ENCODE measurements around the gene CHI3L1.

The CHI3L1 gene

DNA sequence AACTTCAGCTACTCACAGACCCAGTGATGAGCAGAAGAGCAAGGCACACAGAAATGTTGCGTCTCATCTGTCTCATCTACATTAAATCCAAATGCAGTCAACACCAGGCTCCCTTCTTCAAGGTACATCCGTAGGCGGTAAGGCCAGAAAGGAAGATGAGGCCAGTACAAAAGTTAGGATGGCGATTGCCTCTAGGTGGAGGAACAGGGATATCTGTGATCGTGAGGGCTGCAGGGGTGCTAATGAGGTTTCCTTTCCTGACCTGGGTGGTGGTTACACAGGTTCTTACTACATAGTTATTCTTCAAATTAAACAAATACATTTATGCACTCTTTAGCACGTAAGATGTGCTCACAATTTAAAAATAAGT is 9.5 kb downstream of the CHI3L1 start:
- H3K27ac ChIP-seq (ENCODE audit: low read depth, low read length): no peak overlapping the region

DNA sequence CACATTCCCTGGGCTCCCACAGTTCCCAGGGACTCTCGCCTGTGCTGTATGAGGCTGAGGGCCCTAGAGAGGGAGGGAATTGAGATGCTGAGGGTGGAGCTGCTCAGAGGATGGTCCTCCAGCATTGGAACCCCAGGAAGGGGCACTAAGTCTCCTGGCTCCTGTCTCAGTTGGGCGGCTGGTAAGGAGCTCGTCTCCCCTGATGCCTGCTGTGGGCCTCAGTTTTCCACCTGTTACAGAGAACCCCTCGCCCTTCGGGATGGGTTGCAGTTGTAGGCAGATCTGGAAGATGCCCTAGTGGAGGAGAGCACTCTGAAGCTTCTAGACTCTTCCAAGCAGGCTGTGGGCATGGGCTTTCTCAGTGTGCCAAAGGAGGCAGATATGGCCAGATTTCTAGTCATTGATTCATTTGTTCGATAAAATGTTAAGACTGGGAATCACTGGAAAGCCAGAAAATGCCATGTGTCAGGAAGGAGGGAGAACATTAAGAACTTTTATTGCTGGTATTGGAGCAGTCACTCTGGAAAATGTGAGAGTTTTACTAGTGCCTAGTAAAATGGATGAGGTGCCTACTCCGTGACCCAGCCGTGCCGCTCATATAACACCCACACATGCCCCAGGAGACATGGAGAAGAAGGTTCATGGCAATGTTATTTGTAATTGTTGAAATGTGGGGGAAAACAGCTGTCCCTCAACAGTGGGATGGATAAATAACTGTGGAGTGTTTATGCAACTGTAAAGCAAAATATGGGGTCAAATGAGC is 10.1 kb downstream of the CHI3L1 start:
- no peaks in the 10 kb centered on the region for H3K36me3 ChIP-seq (ENCODE audit: control insufficient read depth in 5 of 5, insufficient read depth in 5 of 5, low read length in 5 of 5)
- H3K9ac ChIP-seq (ENCODE audit: low read length in 5 of 5): no peak overlapping the region
- peaks cover 0 to 19% (median 11%) of the 10 kb centered on the region in 5 donors for H3K4me1 ChIP-seq (ENCODE audit: control insufficient read depth in 5 of 5, insufficient read depth in 5 of 5, low read length in 5 of 5)

More for the DNA sequence above, 9.5 kb downstream of the CHI3L1 start:
- Histone ChIP-seq H3K36me3 (ENCODE audit: control insufficient read depth in 5 of 5, insufficient read depth in 5 of 5, low read length in 5 of 5) (no peaks in the 10 kb centered on the region), H3K27me3 (ENCODE audit: control insufficient read depth in 5 of 5, insufficient read depth in 4 of 5, low read length in 5 of 5) (peaks cover 0 to 2% (median 0%) of the 10 kb centered on the region in 5 donors), H3K4me3 (ENCODE audit: low read depth in 1 of 5, low read length in 5 of 5) (no peak overlapping the region), H3K4me1 (ENCODE audit: control insufficient read depth in 5 of 5, insufficient read depth in 5 of 5, low read length in 5 of 5) (peaks cover 0 to 19% (median 11%) of the 10 kb centered on the region in 5 donors), H3K9me3 (ENCODE audit: control insufficient read depth in 5 of 5, low read length in 5 of 5) (no peaks in the 10 kb centered on the region), H3K9ac (ENCODE audit: low read length in 5 of 5) (no peak overlapping the region)

DNA sequence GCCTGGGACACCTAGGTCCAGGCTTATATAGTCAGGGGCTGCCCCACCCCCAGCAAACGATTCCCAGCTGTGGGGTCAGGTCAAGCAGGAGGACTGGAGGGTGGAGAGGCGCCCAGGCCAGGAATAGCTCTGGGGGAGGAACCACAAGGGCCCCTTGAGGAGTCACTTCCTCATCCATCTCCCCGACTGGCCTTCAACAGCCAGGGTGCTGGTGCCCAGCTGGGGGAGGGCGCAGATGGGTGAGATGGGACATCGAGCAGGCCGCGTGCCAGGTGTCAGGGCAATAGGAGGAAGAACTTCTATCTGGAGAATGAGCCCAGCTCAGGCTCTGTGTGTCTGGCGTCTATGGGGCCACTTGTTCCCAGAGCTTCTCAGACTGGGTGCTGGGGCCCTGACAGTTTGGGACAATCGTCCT is 10.7 kb downstream of the CHI3L1 start:
- H3K9ac ChIP-seq (ENCODE audit: low read length in 5 of 5): no peak overlapping the region
- no peaks in the 10 kb centered on the region for H3K36me3 ChIP-seq (ENCODE audit: control insufficient read depth in 5 of 5, insufficient read depth in 5 of 5, low read length in 5 of 5)
- no peaks in the 10 kb centered on the region for H3K9me3 ChIP-seq (ENCODE audit: control insufficient read depth in 5 of 5, low read length in 5 of 5)
- no peak overlapping the region for H3K4me3 ChIP-seq (ENCODE audit: low read depth in 1 of 5, low read length in 5 of 5)
- peaks cover 0 to 2% (median 0%) of the 10 kb centered on the region in 5 donors for H3K27me3 ChIP-seq (ENCODE audit: control insufficient read depth in 5 of 5, insufficient read depth in 4 of 5, low read length in 5 of 5)
- H3K27ac ChIP-seq (ENCODE audit: low read depth, low read length): no peak overlapping the region
- H3K4me1 ChIP-seq (ENCODE audit: control insufficient read depth in 5 of 5, insufficient read depth in 5 of 5, low read length in 5 of 5): peaks cover 0 to 19% (median 11%) of the 10 kb centered on the region in 5 donors

More for the DNA sequence above, 10.1 kb downstream of the CHI3L1 start:
- no peaks in the 10 kb centered on the region for H3K9me3 ChIP-seq (ENCODE audit: control insufficient read depth in 5 of 5, low read length in 5 of 5)
- peaks cover 0 to 2% (median 0%) of the 10 kb centered on the region in 5 donors for H3K27me3 ChIP-seq (ENCODE audit: control insufficient read depth in 5 of 5, insufficient read depth in 4 of 5, low read length in 5 of 5)
- H3K27ac ChIP-seq (ENCODE audit: low read depth, low read length): no peak overlapping the region
- no peak overlapping the region for H3K4me3 ChIP-seq (ENCODE audit: low read depth in 1 of 5, low read length in 5 of 5)

DNA sequence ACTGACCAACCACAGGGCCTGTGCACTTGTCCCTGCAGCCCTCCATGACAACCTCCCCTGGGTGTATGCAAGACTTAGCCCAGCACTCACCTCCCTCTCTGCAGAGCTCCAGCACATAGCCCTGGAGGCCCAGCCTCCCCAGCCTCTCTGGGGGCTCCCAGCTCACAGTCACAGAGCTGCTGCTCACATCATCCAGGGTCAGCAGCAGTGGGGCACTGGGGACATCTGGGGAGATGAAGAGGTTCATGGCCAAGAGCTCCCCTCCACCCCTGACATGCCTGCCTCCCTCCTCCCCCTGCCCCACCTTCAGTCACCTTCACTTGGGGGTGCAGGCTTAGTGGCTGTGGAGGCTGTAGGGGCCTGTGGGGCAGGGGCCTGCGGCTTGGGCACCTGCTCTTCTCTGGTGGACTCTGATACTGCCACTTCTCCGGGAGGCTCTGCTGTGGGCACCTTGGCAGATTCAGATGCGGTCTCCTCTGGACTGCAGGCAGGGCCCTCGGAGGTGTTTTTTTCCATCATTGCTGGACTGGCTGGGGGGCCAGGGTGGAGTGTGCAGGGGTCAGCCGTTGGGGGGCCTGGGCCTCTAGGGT is 11.2 kb downstream of the CHI3L1 start, which contains the start of gene MYBPH:
Gene MYBPH (minus strand): TSS at position 590 of the 590 bp plus-strand sequence. CDS start 71 bp downstream, at position 519.
- Histone ChIP-seq H3K36me3 (ENCODE audit: control insufficient read depth in 5 of 5, insufficient read depth in 5 of 5, low read length in 5 of 5) (no peaks in the 10 kb centered on the region), H3K9me3 (ENCODE audit: control insufficient read depth in 5 of 5, low read length in 5 of 5) (no peaks in the 10 kb centered on the region), H3K27me3 (ENCODE audit: control insufficient read depth in 5 of 5, insufficient read depth in 4 of 5, low read length in 5 of 5) (peaks cover 0 to 2% (median 0%) of the 10 kb centered on the region in 5 donors), H3K9ac (ENCODE audit: low read length in 5 of 5) (no peak within 1 kb of the TSS), H3K27ac (ENCODE audit: low read depth, low read length) (no peak within 1 kb of the TSS), H3K4me3 (ENCODE audit: low read depth in 1 of 5, low read length in 5 of 5) (no peak within 1 kb of the TSS), H3K4me1 (ENCODE audit: control insufficient read depth in 5 of 5, insufficient read depth in 5 of 5, low read length in 5 of 5) (peaks cover 0 to 19% (median 11%) of the 10 kb centered on the region in 5 donors)

DNA sequence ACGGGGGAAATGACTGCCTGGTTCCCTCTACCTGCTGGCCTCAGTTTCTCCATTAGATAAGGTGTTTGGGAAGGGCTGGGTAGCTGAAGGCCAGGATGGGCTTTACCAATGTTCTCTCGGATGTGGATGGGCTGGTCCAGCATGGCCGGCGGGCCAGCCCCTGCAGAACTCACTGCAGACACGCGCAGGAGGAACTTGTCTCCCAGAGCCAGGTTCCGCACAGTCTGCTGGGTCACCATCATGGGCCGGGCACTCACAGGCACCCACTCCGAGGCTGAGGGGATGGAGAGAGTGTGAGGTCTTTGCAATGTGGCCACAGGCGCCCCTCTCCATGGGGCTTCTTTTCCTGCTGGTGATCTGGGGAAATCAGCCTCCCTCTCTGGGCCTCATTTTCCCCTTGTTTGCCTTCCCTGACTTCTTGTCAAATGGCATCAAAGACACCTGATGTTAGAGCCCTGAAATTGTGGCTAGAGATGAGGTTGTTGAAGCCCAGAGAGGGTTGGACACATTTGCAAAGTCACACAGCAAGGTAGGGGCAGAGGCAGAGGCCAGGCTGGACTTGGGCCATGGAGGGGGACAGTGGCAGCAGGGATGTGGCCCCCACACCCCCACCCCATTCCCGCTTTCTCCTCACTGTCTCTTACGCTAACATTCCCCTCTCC is 12.0 kb downstream of the CHI3L1 start:
- Histone ChIP-seq H3K9me3 (ENCODE audit: control insufficient read depth in 5 of 5, low read length in 5 of 5) (no peaks in the 10 kb centered on the region), H3K27ac (ENCODE audit: low read depth, low read length) (no peak overlapping the region), H3K27me3 (ENCODE audit: control insufficient read depth in 5 of 5, insufficient read depth in 4 of 5, low read length in 5 of 5) (peaks cover 0 to 2% (median 0%) of the 10 kb centered on the region in 5 donors), H3K4me1 (ENCODE audit: control insufficient read depth in 5 of 5, insufficient read depth in 5 of 5, low read length in 5 of 5) (peaks cover 0 to 19% (median 11%) of the 10 kb centered on the region in 5 donors), H3K36me3 (ENCODE audit: control insufficient read depth in 5 of 5, insufficient read depth in 5 of 5, low read length in 5 of 5) (no peaks in the 10 kb centered on the region), H3K4me3 (ENCODE audit: low read depth in 1 of 5, low read length in 5 of 5) (no peak overlapping the region), H3K9ac (ENCODE audit: low read length in 5 of 5) (no peak overlapping the region)

DNA sequence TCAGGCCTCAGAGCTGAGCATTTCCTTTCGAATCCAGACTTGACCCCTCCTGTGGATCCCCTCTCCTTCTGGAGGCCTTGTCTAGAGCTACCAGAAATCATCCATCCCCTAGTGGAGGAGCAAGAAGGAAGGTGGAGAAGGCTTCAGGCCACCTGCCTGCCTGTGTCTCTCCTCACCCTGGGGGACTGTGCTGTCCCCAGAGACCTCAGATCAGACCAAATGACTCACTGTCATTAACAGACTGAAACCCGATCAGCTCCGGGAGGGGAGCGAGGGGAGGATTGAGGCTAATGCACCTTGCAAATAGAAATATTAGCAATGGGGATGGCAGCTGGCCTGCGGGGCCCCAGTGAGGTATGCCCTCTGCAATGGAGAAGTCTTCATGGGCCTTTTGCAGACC is 12.9 kb downstream of the CHI3L1 start:
- Histone ChIP-seq H3K4me3 (ENCODE audit: low read depth in 1 of 5, low read length in 5 of 5) (no peak overlapping the region), H3K27me3 (ENCODE audit: control insufficient read depth in 5 of 5, insufficient read depth in 4 of 5, low read length in 5 of 5) (peaks cover 0 to 2% (median 0%) of the 10 kb centered on the region in 5 donors), H3K9ac (ENCODE audit: low read length in 5 of 5) (no peak overlapping the region), H3K9me3 (ENCODE audit: control insufficient read depth in 5 of 5, low read length in 5 of 5) (no peaks in the 10 kb centered on the region), H3K27ac (ENCODE audit: low read depth, low read length) (no peak overlapping the region), H3K4me1 (ENCODE audit: control insufficient read depth in 5 of 5, insufficient read depth in 5 of 5, low read length in 5 of 5) (peaks cover 0 to 17% (median 11%) of the 10 kb centered on the region in 5 donors), H3K36me3 (ENCODE audit: control insufficient read depth in 5 of 5, insufficient read depth in 5 of 5, low read length in 5 of 5) (no peaks in the 10 kb centered on the region)

DNA sequence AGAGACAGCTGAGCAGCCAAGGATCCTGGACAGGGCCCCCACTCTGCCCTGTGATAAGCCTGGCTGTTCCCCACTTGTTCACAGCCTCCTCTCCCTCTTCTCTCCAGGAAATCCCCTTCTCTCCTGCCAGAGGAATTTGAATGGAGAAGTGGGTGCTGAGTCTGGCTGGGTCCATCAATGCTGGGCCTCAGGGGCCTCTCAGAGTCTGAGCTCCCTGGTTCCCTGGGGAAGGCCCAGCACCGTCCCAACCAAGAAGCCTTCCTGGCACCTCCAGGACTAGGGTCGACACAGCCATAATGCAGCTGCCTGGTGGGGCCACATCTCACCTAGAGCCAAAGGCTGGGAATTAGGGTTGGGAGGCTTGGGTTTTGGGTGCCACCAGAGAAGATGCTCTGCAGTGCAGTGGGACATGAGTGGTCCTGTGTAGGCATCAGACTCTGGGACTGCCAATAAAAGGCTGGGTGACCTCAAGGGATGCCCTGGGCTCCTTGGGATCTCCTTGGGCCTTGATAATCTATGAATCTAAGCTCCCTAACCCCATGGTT is 13.4 kb downstream of the CHI3L1 start:
- H3K9ac ChIP-seq (ENCODE audit: low read length in 5 of 5): no peak overlapping the region
- H3K27me3 ChIP-seq (ENCODE audit: control insufficient read depth in 5 of 5, insufficient read depth in 4 of 5, low read length in 5 of 5): peaks cover 0 to under 1% (median 0%) of the 10 kb centered on the region in 5 donors
- H3K36me3 ChIP-seq (ENCODE audit: control insufficient read depth in 5 of 5, insufficient read depth in 5 of 5, low read length in 5 of 5): no peaks in the 10 kb centered on the region
- peaks cover 0 to 17% (median 11%) of the 10 kb centered on the region in 5 donors for H3K4me1 ChIP-seq (ENCODE audit: control insufficient read depth in 5 of 5, insufficient read depth in 5 of 5, low read length in 5 of 5)
- no peak overlapping the region for H3K4me3 ChIP-seq (ENCODE audit: low read depth in 1 of 5, low read length in 5 of 5)
- no peak overlapping the region for H3K27ac ChIP-seq (ENCODE audit: low read depth, low read length)
- H3K9me3 ChIP-seq (ENCODE audit: control insufficient read depth in 5 of 5, low read length in 5 of 5): no peaks in the 10 kb centered on the region

DNA sequence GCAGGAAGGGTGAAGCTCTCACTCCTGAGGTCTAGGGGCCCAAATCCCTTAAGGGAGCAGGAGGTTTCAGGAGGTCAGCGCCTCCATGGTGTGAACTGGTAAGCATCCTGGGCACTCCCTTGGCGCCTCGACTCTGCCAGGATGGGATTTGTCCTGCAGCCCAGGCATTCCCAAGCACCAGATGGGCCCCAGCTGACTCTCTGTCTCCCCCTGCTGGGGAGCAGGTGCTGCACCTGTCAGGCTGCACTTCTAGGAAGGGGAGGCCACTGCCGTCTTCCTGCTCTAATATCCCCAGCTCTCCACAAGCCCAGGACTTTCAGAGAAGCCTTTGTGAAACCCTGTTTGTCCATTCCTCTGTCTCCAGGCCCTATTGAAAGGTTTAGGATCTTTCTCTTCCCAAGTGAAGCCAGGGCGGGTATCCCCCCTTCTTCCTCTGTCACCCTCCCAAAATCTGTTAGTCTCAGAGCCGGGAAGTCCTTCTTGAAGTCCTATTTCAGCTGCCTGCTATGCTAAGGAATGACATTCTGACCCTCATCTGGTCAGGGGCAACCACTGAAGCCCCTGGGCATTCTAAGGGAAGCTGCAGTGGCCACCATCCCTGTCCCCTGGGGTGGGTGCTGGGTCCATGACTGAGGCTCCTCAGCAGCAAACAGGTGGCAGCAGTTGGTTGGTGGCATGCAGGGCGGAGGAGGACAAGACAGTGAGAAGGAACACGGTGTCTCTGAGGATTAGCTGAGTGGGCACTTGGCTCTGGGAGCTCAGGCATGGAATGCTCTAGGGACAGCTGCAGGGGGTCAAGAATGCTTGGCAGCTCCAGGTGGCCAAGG is 14.1 kb downstream of the CHI3L1 start:
- H3K4me1 ChIP-seq (ENCODE audit: control insufficient read depth in 5 of 5, insufficient read depth in 5 of 5, low read length in 5 of 5): peaks cover 0 to 14% (median 11%) of the 10 kb centered on the region in 5 donors
- no peak overlapping the region for H3K9ac ChIP-seq (ENCODE audit: low read length in 5 of 5)
- no peaks in the 10 kb centered on the region for H3K27me3 ChIP-seq (ENCODE audit: control insufficient read depth in 5 of 5, insufficient read depth in 4 of 5, low read length in 5 of 5)
- no peak overlapping the region for H3K27ac ChIP-seq (ENCODE audit: low read depth, low read length)
- H3K36me3 ChIP-seq (ENCODE audit: control insufficient read depth in 5 of 5, insufficient read depth in 5 of 5, low read length in 5 of 5): no peaks in the 10 kb centered on the region
- no peak overlapping the region for H3K4me3 ChIP-seq (ENCODE audit: low read depth in 1 of 5, low read length in 5 of 5)
- no peaks in the 10 kb centered on the region for H3K9me3 ChIP-seq (ENCODE audit: control insufficient read depth in 5 of 5, low read length in 5 of 5)

DNA sequence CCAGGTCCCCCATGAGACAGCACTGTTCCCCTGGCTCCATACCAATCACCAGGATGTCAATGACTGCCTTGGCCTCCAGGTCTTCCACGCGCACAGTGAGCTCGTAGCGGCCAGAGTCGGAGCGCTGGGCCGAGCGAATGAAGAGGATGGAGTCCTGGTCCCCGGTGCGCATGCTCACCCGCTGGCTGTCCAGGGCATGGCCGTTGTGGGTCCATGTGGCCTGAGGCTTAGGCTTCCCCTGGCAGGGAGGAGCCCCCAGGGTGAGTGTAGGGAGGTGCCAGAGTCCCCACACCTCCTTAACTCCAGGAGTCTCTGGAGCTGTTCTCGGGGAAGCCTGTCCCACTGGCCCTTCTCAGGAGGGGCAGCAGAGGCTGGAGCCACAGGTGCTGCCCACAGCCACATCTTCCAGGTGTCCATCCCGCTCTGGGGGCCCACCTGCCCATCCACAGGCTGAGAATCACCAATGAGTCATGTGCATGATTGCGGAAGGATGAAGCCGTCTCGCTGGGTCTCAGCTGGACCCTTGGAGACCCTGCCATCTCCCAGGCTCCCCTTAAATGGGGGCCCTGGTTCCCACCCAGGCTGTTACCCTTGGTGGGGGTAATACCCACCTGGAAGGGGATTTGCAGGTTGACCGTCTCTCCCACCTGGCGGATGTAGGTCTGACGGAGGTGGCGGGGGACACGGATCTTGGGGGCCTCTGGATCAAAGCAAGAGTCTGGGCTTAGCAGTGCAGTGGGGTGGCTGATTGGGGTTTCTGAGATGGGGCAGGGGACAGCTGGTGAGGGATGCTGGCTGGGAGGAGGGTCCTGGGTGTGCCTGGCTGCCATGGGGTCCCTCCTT is 14.9 kb downstream of the CHI3L1 start:
- Histone ChIP-seq H3K4me3 (ENCODE audit: low read depth in 1 of 5, low read length in 5 of 5) (no peak overlapping the region), H3K36me3 (ENCODE audit: control insufficient read depth in 5 of 5, insufficient read depth in 5 of 5, low read length in 5 of 5) (no peaks in the 10 kb centered on the region), H3K9me3 (ENCODE audit: control insufficient read depth in 5 of 5, low read length in 5 of 5) (no peaks in the 10 kb centered on the region), H3K27me3 (ENCODE audit: control insufficient read depth in 5 of 5, insufficient read depth in 4 of 5, low read length in 5 of 5) (no peaks in the 10 kb centered on the region), H3K27ac (ENCODE audit: low read depth, low read length) (no peak overlapping the region), H3K4me1 (ENCODE audit: control insufficient read depth in 5 of 5, insufficient read depth in 5 of 5, low read length in 5 of 5) (peaks cover 0 to 14% (median 12%) of the 10 kb centered on the region in 5 donors), H3K9ac (ENCODE audit: low read length in 5 of 5) (no peak overlapping the region)

Measured in subcutaneous abdominal adipose tissue (tissue), 5 donors.